Type B pancreatic cell (in vitro differentiated cells): Measurements from ENCODE around the gene CAMSAP1. TPM values are rescaled to one million over a fixed set of nuclear protein-coding genes. Genes with fewer than 3 reads are reported as not detected.

Experiments
- DNase-seq: peaks from one replicate; pipeline ENCODE4 v3.0.0; 2021; ENCODE audit warnings: mixed read lengths; ENCODE audit not compliant: unreplicated experiment; ENCODE audit errors: extremely low spot score
- H3K27ac Mint-ChIP-seq: 2 replicates; pipeline ENCODE4 v1.8.0; 2021; ENCODE audit warnings: mild to moderate bottlenecking, mixed read lengths
- H3K27me3 Mint-ChIP-seq: 2 replicates; pipeline ENCODE4 v1.8.0; 2021; ENCODE audit warnings: mixed read lengths
- H3K36me3 Mint-ChIP-seq: 2 replicates; pipeline ENCODE4 v1.8.0; 2021; ENCODE audit warnings: mixed read lengths
- H3K4me1 Mint-ChIP-seq: one replicate; pipeline ENCODE4 v1.8.0; 2021; ENCODE audit warnings: mixed read lengths; ENCODE audit not compliant: unreplicated experiment
- H3K4me3 Mint-ChIP-seq: 2 replicates; pipeline ENCODE4 v1.8.0; 2021; ENCODE audit warnings: mild to moderate bottlenecking, mixed read lengths
- H3K9me3 Mint-ChIP-seq: 2 replicates; pipeline ENCODE4 v1.8.0; 2021; ENCODE audit warnings: mixed read lengths
- total RNA-seq: library from RNA; stranded (reverse); gene quantifications from 2 replicates; pipeline ENCODE4 v1.2.1, GENCODE V29; 2021; ENCODE audit warnings: low replicate concordance
- TF ChIP-seq, protein P1 (sequence below): fragments of 200-600 bp; sonication (generic); conservative IDR thresholded peaks from 2 replicates; pipeline ENCODE4 v1.5.0; 2021; ENCODE audit warnings: antibody characterized with exemption, mild to moderate bottlenecking

CAMSAP1 gene
- total RNA-seq, 1 donor from 2014 or later, result 58.2 TPM

- Mint-ChIP-seq H3K36me3 (no peaks in the 10 kb centered on the region), H3K4me3 (no peak overlapping the region), H3K27ac (no peak overlapping the region), H3K9me3 (no peaks in the 10 kb centered on the region), H3K27me3 (peaks cover 3% of the 10 kb centered on the region), H3K4me1 (no peaks in the 10 kb centered on the region)
- no peak for DNase-seq
- TF ChIP-seq, protein P1, sequence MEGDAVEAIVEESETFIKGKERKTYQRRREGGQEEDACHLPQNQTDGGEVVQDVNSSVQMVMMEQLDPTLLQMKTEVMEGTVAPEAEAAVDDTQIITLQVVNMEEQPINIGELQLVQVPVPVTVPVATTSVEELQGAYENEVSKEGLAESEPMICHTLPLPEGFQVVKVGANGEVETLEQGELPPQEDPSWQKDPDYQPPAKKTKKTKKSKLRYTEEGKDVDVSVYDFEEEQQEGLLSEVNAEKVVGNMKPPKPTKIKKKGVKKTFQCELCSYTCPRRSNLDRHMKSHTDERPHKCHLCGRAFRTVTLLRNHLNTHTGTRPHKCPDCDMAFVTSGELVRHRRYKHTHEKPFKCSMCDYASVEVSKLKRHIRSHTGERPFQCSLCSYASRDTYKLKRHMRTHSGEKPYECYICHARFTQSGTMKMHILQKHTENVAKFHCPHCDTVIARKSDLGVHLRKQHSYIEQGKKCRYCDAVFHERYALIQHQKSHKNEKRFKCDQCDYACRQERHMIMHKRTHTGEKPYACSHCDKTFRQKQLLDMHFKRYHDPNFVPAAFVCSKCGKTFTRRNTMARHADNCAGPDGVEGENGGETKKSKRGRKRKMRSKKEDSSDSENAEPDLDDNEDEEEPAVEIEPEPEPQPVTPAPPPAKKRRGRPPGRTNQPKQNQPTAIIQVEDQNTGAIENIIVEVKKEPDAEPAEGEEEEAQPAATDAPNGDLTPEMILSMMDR, result no peak
Observed at GRCh38 chr9:135770771-135771170, 136.6 kb downstream of the CAMSAP1 start.

DNA sequence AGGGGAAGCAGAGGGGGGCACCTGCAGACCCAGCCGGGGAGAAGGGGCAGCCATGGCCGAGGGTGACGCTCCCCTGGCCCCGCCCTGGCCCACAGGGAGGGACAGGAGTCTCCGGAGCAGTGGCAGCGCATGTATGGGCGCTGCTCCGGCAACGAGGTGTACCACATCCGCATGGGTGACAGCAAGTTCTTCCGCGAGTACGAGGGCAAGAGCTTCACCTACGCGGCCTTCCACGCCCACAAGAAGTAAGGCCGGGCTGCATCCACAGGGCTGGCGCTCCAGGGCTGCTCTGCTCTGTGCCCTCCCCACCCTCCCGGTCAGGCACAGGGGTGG, 137.2 kb downstream of the CAMSAP1 start:
- Mint-ChIP-seq H3K36me3 (no peaks in the 10 kb centered on the region), H3K27ac (no peak overlapping the region), H3K27me3 (no peaks in the 10 kb centered on the region), H3K4me3 (no peak overlapping the region), H3K9me3 (no peaks in the 10 kb centered on the region), H3K4me1 (no peaks in the 10 kb centered on the region)
- DNase-seq, result no peak
- TF ChIP-seq, protein P1, result no peak

- Mint-ChIP-seq H3K4me3 (no peak overlapping the region), H3K27ac (no peak overlapping the region), H3K27me3 (no peaks in the 10 kb centered on the region), H3K36me3 (no peaks in the 10 kb centered on the region), H3K4me1 (no peaks in the 10 kb centered on the region), H3K9me3 (no peaks in the 10 kb centered on the region)
- TF ChIP-seq, protein P1, result no peak
- no peak for DNase-seq
Observed at GRCh38 chr9:135769489-135770202, 137.7 kb downstream of the CAMSAP1 start.

- Mint-ChIP-seq H3K4me3 (no peak overlapping the region), H3K27ac (no peak overlapping the region), H3K4me1 (no peaks in the 10 kb centered on the region), H3K9me3 (no peaks in the 10 kb centered on the region), H3K36me3 (no peaks in the 10 kb centered on the region), H3K27me3 (no peaks in the 10 kb centered on the region)
- DNase-seq, result no peak
- TF ChIP-seq, protein P1, result no peak
Observed at GRCh38 chr9:135768516-135769218, 138.7 kb downstream of the CAMSAP1 start.

DNA sequence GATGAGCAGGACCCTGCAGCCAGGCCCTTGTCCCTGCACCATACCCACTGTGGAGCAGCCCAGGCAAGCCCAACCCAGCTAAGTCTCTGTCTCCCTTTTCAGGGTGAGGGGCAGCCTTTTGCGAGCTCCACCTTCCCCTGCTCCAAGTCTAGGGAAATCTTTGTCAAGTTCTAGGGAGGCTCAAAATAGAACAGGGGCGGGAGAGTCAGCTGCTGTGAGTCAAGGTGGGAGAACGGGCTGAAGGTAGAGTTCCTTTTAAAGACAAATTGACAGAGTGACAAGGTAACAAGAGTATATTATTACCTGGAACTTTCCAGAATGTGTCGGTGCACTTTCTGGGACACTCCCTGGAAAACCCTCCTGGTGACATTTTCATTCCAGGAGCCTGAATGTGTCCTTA, 140.6 kb downstream of the CAMSAP1 start:
- H3K36me3 Mint-ChIP-seq, result no peaks in the 10 kb centered on the region
- no peak overlapping the region for H3K27ac Mint-ChIP-seq
- H3K4me3 Mint-ChIP-seq, result no peak overlapping the region

More for the DNA sequence above, 140.6 kb downstream of the CAMSAP1 start:
- Mint-ChIP-seq H3K9me3 (no peaks in the 10 kb centered on the region), H3K4me1 (no peaks in the 10 kb centered on the region), H3K27me3 (no peaks in the 10 kb centered on the region)
- no peak for DNase-seq
- TF ChIP-seq, protein P1, result no peak
